ENCODE data around the gene OR2A14.
A peak's percentile ranks its signal among the peaks of the same experiment; 100 is the strongest.
"Not testable (repeated sequence)": the region's sequence is repeated elsewhere in the genome, so short reads cannot be mapped to it uniquely, and the experiment has no call there.

OR2A14 gene

DNA sequence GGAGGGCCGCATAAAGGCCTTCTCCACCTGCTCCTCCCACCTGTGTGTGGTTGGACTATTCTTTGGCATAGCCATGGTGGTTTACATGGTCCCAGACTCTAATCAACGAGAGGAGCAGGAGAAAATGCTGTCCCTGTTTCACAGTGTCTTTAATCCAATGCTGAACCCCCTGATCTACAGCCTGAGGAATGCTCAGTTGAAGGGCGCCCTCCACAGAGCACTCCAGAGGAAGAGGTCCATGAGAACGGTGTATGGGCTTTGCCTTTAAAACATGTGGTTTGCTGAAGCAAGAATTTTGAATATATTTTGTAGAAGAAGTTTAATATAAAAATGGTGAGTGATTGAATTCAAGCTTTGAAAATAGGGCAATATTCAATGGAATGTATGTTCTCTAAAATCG lies 12.7 kb upstream of the OR2A14 start:
- Histone ChIP-seq H3K36me3 (ENCODE audit: control insufficient read depth, insufficient read depth, low read length) (no peaks in the 10 kb centered on the region), H3K27ac (ENCODE audit: low read length) (no peak overlapping the region), H3K4me3 (ENCODE audit: low read length) (no peak overlapping the region), H3K9me3 (ENCODE audit: control insufficient read depth, insufficient read depth, low read length) (no peaks in the 10 kb centered on the region), H3K27me3 (ENCODE audit: control insufficient read depth, insufficient read depth, low read length) (no peaks in the 10 kb centered on the region), H3K4me1 (ENCODE audit: control insufficient read depth, insufficient read depth, low read length) (no peaks in the 10 kb centered on the region)
- WGBS (ENCODE audit: insufficient coverage, insufficient read length): no CpG with 5 or more reads among the region's 5 CpGs
- DNase-seq (ENCODE audit: low read depth, low spot score): no peak

DNA sequence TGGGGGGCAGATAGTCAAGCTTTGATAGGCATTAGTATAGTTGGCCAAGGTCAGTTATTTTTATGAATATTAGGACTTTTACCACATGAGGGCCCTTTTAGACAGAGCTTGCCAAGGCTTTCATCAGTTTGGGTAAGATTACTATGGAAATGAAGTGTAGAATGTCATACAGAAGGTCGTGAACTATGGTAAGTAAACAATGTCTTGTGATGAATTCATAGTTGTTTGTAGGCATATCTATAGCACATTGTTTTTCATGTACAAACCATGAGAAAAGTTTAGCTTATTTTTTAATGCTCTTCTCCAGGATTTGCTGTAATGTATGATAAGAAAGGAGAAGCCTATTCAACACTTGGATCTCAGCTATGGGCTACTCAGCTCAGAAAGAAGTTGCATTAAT lies 9.3 kb upstream of the OR2A14 start:
- DNase-seq (ENCODE audit: low read depth, low spot score): no peak
- H3K36me3 ChIP-seq (ENCODE audit: control insufficient read depth, insufficient read depth, low read length): no peaks in the 10 kb centered on the region

GRCh38 chr7:144118341-144118740 lies 4.6 kb upstream of the OR2A14 start:
- Histone ChIP-seq H3K27me3 (ENCODE audit: control insufficient read depth, insufficient read depth, low read length) (no peaks in the 10 kb centered on the region; the same call in 1 of the 2 replicates), H3K27ac (ENCODE audit: low read length) (no peak overlapping the region), H3K4me1 (ENCODE audit: control insufficient read depth, insufficient read depth, low read length) (no peaks in the 10 kb centered on the region), H3K9me3 (ENCODE audit: control insufficient read depth, insufficient read depth, low read length) (no peaks in the 10 kb centered on the region), H3K36me3 (ENCODE audit: control insufficient read depth, insufficient read depth, low read length) (no peaks in the 10 kb centered on the region), H3K4me3 (ENCODE audit: low read length) (no peak overlapping the region)
- DNase-seq (ENCODE audit: low read depth, low spot score): no peak
- no CpG with 5 or more reads among the region's 8 CpGs for WGBS (ENCODE audit: insufficient coverage, insufficient read length)

More for the DNA sequence above, 9.3 kb upstream of the OR2A14 start:
- H3K27me3 ChIP-seq (ENCODE audit: control insufficient read depth, insufficient read depth, low read length): no peaks in the 10 kb centered on the region; the same call in 1 of the 2 replicates
- H3K27ac ChIP-seq (ENCODE audit: low read length): no peak overlapping the region
- no CpG with 5 or more reads among the region's 1 CpG for WGBS (ENCODE audit: insufficient coverage, insufficient read length)
- no peak overlapping the region for H3K4me3 ChIP-seq (ENCODE audit: low read length)
- H3K4me1 ChIP-seq (ENCODE audit: control insufficient read depth, insufficient read depth, low read length): no peaks in the 10 kb centered on the region
- no peaks in the 10 kb centered on the region for H3K9me3 ChIP-seq (ENCODE audit: control insufficient read depth, insufficient read depth, low read length)

DNA sequence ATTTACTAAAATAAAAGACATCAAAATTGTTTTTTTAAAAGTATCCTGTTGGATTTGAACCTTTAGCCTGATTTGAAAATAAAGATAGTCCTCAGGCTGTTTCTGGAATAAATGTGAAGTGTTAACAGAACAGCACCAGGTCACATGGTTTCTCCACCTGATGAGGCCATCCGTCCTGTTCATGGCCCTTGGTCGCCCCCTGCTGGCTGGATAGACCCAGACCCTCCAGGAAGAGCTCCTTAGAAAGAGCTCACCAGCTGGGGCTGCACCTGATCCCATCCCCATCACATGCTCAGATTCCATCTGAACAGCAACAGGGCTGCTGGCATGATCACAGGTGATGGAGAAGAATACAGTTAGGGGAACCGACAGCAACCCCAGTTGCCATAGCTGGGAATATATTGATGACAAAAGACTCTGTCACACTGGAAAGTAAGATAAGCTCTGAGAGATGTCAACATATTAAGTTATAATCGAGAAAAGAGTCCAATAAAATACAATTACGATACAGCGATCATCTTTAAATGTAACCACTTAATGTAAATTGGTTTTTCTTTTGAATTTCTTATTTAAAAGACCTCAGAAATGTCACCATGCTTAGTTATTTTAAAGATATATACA lies 4.8 kb downstream of the OR2A14 start:
- peak; percentile 84 for DNase-seq (ENCODE audit: low read depth, low spot score)
- WGBS (ENCODE audit: insufficient coverage, insufficient read length): no CpG with 5 or more reads among the region's 6 CpGs
- Histone ChIP-seq H3K4me3 (ENCODE audit: low read length) (no peak overlapping the region), H3K9me3 (ENCODE audit: control insufficient read depth, insufficient read depth, low read length) (no peaks in the 10 kb centered on the region), H3K27me3 (ENCODE audit: control insufficient read depth, insufficient read depth, low read length) (no peaks in the 10 kb centered on the region), H3K27ac (ENCODE audit: low read length) (no peak overlapping the region), H3K4me1 (ENCODE audit: control insufficient read depth, insufficient read depth, low read length) (no peaks in the 10 kb centered on the region), H3K36me3 (ENCODE audit: control insufficient read depth, insufficient read depth, low read length) (no peaks in the 10 kb centered on the region)

DNA sequence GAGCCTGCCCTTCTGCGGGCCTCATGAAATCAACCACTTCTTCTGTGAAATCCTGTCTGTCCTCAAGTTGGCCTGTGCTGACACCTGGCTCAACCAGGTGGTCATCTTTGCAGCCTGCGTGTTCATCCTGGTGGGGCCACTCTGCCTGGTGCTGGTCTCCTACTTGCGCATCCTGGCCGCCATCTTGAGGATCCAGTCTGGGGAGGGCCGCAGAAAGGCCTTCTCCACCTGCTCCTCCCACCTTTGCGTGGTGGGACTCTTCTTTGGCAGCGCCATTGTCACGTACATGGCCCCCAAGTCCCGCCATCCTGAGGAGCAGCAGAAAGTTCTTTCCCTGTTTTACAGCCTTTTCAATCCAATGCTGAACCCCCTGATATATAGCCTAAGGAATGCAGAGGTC lies 6.6 kb downstream of the OR2A14 start:
- no CpG with 5 or more reads among the region's 9 CpGs for WGBS (ENCODE audit: insufficient coverage, insufficient read length)

DNA sequence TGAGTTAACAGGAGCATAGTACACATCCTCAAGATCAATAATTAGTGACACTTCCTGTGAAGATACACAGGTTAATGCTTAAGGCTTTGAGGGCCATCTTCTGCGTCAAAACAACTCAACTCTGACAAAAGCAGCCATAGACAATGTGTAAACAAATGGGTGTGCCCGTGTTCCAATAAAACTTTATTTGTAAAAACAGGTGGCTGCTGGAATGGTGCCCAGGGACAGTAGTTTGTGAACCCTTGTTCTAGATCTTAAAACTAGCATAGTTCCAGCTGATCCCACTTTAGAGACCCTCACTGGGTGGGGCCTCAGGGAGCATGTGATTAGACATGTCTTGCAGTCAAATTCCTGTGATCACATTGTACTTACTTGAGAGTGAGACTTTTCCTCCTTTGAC lies 7.8 kb downstream of the OR2A14 start:
- WGBS (ENCODE audit: insufficient coverage, insufficient read length): no CpG with 5 or more reads among the region's 2 CpGs
- no peaks in the 10 kb centered on the region for H3K4me1 ChIP-seq (ENCODE audit: control insufficient read depth, insufficient read depth, low read length)
- H3K36me3 ChIP-seq (ENCODE audit: control insufficient read depth, insufficient read depth, low read length): no peaks in the 10 kb centered on the region
- no peaks in the 10 kb centered on the region for H3K27me3 ChIP-seq (ENCODE audit: control insufficient read depth, insufficient read depth, low read length)
- H3K4me3 ChIP-seq (ENCODE audit: low read length): no peak overlapping the region
- no peak overlapping the region for H3K27ac ChIP-seq (ENCODE audit: low read length)
- DNase-seq (ENCODE audit: low read depth, low spot score): no peak
- no peaks in the 10 kb centered on the region for H3K9me3 ChIP-seq (ENCODE audit: control insufficient read depth, insufficient read depth, low read length)

More for the DNA sequence above, 6.6 kb downstream of the OR2A14 start:
- not testable (repeated sequence) for H3K27ac ChIP-seq (ENCODE audit: low read length); DNase-seq (ENCODE audit: low read depth, low spot score); H3K36me3 ChIP-seq (ENCODE audit: control insufficient read depth, insufficient read depth, low read length); H3K9me3 ChIP-seq (ENCODE audit: control insufficient read depth, insufficient read depth, low read length); H3K4me3 ChIP-seq (ENCODE audit: low read length); H3K27me3 ChIP-seq (ENCODE audit: control insufficient read depth, insufficient read depth, low read length); H3K4me1 ChIP-seq (ENCODE audit: control insufficient read depth, insufficient read depth, low read length)

DNA sequence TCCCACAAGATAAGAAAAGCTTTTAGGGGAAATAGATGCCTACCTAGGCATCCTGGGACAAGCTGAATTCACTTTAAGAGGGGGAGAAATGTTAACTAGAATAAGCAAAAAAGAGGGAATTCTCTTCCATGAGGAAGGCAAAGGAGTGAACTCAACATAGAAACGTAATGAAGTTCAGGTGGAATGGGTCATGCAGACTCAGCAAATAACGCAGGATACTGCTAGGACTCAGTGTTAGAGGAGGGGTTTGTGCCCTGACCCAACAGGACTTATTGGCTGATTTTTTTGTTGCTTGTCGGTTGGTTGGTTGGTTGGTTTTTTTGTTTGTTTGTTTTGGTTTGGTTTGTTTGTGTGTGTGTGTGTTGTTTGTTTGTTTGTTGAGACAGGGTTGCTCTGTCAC lies 9.3 kb downstream of the OR2A14 start:
- H3K27me3 ChIP-seq (ENCODE audit: control insufficient read depth, insufficient read depth, low read length): no peaks in the 10 kb centered on the region
- WGBS (ENCODE audit: insufficient coverage, insufficient read length): no CpG with 5 or more reads among the region's 3 CpGs
- no peak for DNase-seq (ENCODE audit: low read depth, low spot score)
- H3K4me3 ChIP-seq (ENCODE audit: low read length): no peak overlapping the region
- no peaks in the 10 kb centered on the region for H3K36me3 ChIP-seq (ENCODE audit: control insufficient read depth, insufficient read depth, low read length)
- H3K9me3 ChIP-seq (ENCODE audit: control insufficient read depth, insufficient read depth, low read length): no peaks in the 10 kb centered on the region
- H3K27ac ChIP-seq (ENCODE audit: low read length): no peak overlapping the region
- no peaks in the 10 kb centered on the region for H3K4me1 ChIP-seq (ENCODE audit: control insufficient read depth, insufficient read depth, low read length)

DNA sequence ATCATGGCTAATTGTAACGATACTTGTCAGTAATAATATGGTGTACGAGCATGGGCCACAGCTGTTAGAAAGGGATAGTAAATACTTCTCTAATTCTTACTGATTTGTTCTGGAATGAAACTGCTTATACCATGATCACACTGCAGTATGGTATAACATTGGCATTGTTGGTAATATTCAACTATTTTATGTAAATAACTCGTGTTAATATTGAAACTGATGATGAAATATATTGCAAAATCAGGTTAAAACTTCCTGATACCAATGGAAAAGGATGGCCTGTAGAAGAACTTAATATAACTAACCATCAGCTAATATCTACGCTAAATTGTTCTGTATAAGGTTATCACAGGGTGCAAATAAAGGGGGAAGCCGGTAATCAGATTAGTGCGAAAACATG lies 10.3 kb downstream of the OR2A14 start:
- no CpG with 5 or more reads among the region's 6 CpGs for WGBS (ENCODE audit: insufficient coverage, insufficient read length)

GRCh38 chr7:144134116-144134515 lies 11.1 kb downstream of the OR2A14 start:
- Histone ChIP-seq H3K9me3 (ENCODE audit: control insufficient read depth, insufficient read depth, low read length) (no peaks in the 10 kb centered on the region), H3K4me3 (ENCODE audit: low read length) (no peak overlapping the region), H3K4me1 (ENCODE audit: control insufficient read depth, insufficient read depth, low read length) (no peaks in the 10 kb centered on the region), H3K36me3 (ENCODE audit: control insufficient read depth, insufficient read depth, low read length) (no peaks in the 10 kb centered on the region), H3K27me3 (ENCODE audit: control insufficient read depth, insufficient read depth, low read length) (no peaks in the 10 kb centered on the region), H3K27ac (ENCODE audit: low read length) (no peak overlapping the region)
- WGBS (ENCODE audit: insufficient coverage, insufficient read length): no CpG with 5 or more reads among the region's 1 CpG
- DNase-seq (ENCODE audit: low read depth, low spot score): no peak

More for the DNA sequence above, 10.3 kb downstream of the OR2A14 start:
- no peak overlapping the region for H3K27ac ChIP-seq (ENCODE audit: low read length)
- no peak for DNase-seq (ENCODE audit: low read depth, low spot score)
- no peaks in the 10 kb centered on the region for H3K4me1 ChIP-seq (ENCODE audit: control insufficient read depth, insufficient read depth, low read length)
- no peaks in the 10 kb centered on the region for H3K27me3 ChIP-seq (ENCODE audit: control insufficient read depth, insufficient read depth, low read length)
- no peaks in the 10 kb centered on the region for H3K36me3 ChIP-seq (ENCODE audit: control insufficient read depth, insufficient read depth, low read length)
- no peak overlapping the region for H3K4me3 ChIP-seq (ENCODE audit: low read length)
- no peaks in the 10 kb centered on the region for H3K9me3 ChIP-seq (ENCODE audit: control insufficient read depth, insufficient read depth, low read length)

- Histone ChIP-seq H3K27ac (ENCODE audit: low read length) (no peak overlapping the region), H3K4me3 (ENCODE audit: low read length) (no peak overlapping the region), H3K36me3 (ENCODE audit: control insufficient read depth, insufficient read depth, low read length) (no peaks in the 10 kb centered on the region), H3K9me3 (ENCODE audit: control insufficient read depth, insufficient read depth, low read length) (no peaks in the 10 kb centered on the region), H3K4me1 (ENCODE audit: control insufficient read depth, insufficient read depth, low read length) (no peaks in the 10 kb centered on the region), H3K27me3 (ENCODE audit: control insufficient read depth, insufficient read depth, low read length) (no peaks in the 10 kb centered on the region)
- WGBS (ENCODE audit: insufficient coverage, insufficient read length): no CpG with 5 or more reads among the region's 1 CpG
- DNase-seq (ENCODE audit: low read depth, low spot score): no peak
Observed at GRCh38 chr7:144137501-144137900, 14.5 kb downstream of the OR2A14 start.

DNA sequence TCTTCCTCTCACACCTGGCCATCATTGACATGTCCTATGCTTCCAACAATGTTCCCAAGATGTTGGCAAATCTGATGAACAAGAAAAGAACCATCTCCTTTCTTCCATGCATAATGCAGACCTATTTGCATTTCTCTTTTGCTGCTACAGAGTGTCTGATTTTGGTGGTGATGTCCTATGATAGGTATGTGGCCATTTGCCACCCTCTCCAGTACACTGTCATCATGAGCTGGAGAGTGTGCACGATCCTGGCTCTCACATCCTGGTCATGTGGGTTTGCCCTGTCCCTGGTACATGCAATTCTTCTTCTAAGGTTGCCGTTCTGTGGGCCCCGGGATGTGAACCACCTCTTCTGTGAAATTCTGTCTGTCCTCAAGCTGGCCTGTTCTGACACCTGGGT lies 19.2 kb downstream of the OR2A14 start:
- WGBS (ENCODE audit: insufficient coverage, insufficient read length): no CpG with 5 or more reads among the region's 3 CpGs
- Histone ChIP-seq H3K4me3 (ENCODE audit: low read length) (no peak overlapping the region), H3K27me3 (ENCODE audit: control insufficient read depth, insufficient read depth, low read length) (no peaks in the 10 kb centered on the region), H3K9me3 (ENCODE audit: control insufficient read depth, insufficient read depth, low read length) (no peaks in the 10 kb centered on the region), H3K4me1 (ENCODE audit: control insufficient read depth, insufficient read depth, low read length) (no peaks in the 10 kb centered on the region), H3K27ac (ENCODE audit: low read length) (no peak overlapping the region), H3K36me3 (ENCODE audit: control insufficient read depth, insufficient read depth, low read length) (no peaks in the 10 kb centered on the region)
- no peak for DNase-seq (ENCODE audit: low read depth, low spot score)

Data from iPS DF 6.9 (cell line).